ENCODE data around the gene CIPC. TPM values are rescaled to one million over a fixed set of nuclear protein-coding genes. Genes with fewer than 3 reads are reported as not detected.

CIPC gene
- total RNA-seq, 1 donor from 2014 or later, result 22.5 TPM

GRCh38 chr14:77154421-77154820 lies 56.4 kb downstream of the CIPC start:
- Histone ChIP-seq H3K36me3 (no peaks in the 10 kb centered on the region), H3K4me2 (no peak overlapping the region), H2AFZ (replicated peaks) (no peak overlapping the region), H3K27ac (no peak overlapping the region), H3K27me3 (no peaks in the 10 kb centered on the region), H3F3A (ENCODE audit: low read depth) (peaks cover 25% of the 10 kb centered on the region), H4K20me1 (ENCODE audit: low read depth) (no peaks in the 10 kb centered on the region), H3K4me3 (no peak overlapping the region), H3K79me2 (ENCODE audit: low read depth) (no peaks in the 10 kb centered on the region), H3K9me3 (ENCODE audit: low read depth) (no peaks in the 10 kb centered on the region), H3K4me1 (peaks cover 31% of the 10 kb centered on the region), H3K9ac (no peak overlapping the region)
- TF ChIP-seq EZH2phosphoT487 (IDR thresholded peaks at IDR 0.05) (no peak), EZH2 (IDR thresholded peaks at IDR 0.05) (no peak), CTCF (IDR thresholded peaks at IDR 0.05) (no peak)
- Mint-ChIP-seq H3K27me3 (ENCODE audit: insufficient read depth, low read depth) (peaks cover 27% of the 10 kb centered on the region), H3K9me3 (no peaks in the 10 kb centered on the region), H3K27ac (no peak overlapping the region), H3K4me3 (no peak overlapping the region), H3K36me3 (no peaks in the 10 kb centered on the region), H3K4me1 (peaks cover 44% of the 10 kb centered on the region)
- DNase-seq (ENCODE audit: low spot score), result no peak

- Histone ChIP-seq H3K27ac (no peak overlapping the region), H3K9ac (no peak overlapping the region), H3K4me1 (peaks cover 31% of the 10 kb centered on the region), H3K27me3 (no peaks in the 10 kb centered on the region), H3F3A (ENCODE audit: low read depth) (peaks cover 27% of the 10 kb centered on the region), H3K4me2 (no peak overlapping the region), H2AFZ (replicated peaks) (no peak overlapping the region), H3K36me3 (no peaks in the 10 kb centered on the region), H3K4me3 (no peak overlapping the region), H4K20me1 (ENCODE audit: low read depth) (no peaks in the 10 kb centered on the region), H3K79me2 (ENCODE audit: low read depth) (no peaks in the 10 kb centered on the region), H3K9me3 (ENCODE audit: low read depth) (no peaks in the 10 kb centered on the region)
- Mint-ChIP-seq H3K4me3 (no peak overlapping the region), H3K9me3 (no peaks in the 10 kb centered on the region), H3K36me3 (no peaks in the 10 kb centered on the region), H3K27ac (peak overlapping the region; percentile 26), H3K4me1 (peaks cover 44% of the 10 kb centered on the region), H3K27me3 (ENCODE audit: insufficient read depth, low read depth) (peaks cover 27% of the 10 kb centered on the region)
- TF ChIP-seq EZH2 (IDR thresholded peaks at IDR 0.05) (no peak), CTCF (IDR thresholded peaks at IDR 0.05) (no peak), EZH2phosphoT487 (IDR thresholded peaks at IDR 0.05) (no peak)
- no peak for DNase-seq (ENCODE audit: low spot score)
Observed at GRCh38 chr14:77155083-77155482, 57.0 kb downstream of the CIPC start.

- H3K36me3 Mint-ChIP-seq, result no peaks in the 10 kb centered on the region
- peaks cover 21% of the 10 kb centered on the region for H3F3A ChIP-seq (ENCODE audit: low read depth)
- peaks cover 38% of the 10 kb centered on the region for H3K4me1 Mint-ChIP-seq
- H3K4me3 Mint-ChIP-seq, result no peak overlapping the region
- no peaks in the 10 kb centered on the region for H3K27me3 ChIP-seq
- no peak for DNase-seq (ENCODE audit: low spot score)
- H4K20me1 ChIP-seq (ENCODE audit: low read depth), result no peaks in the 10 kb centered on the region
- H2AFZ ChIP-seq (replicated peaks), result peak overlapping the region; percentile 57
- H3K9ac ChIP-seq, result no peak overlapping the region
- TF ChIP-seq CTCF (IDR thresholded peaks at IDR 0.05) (peak; percentile 13), EZH2phosphoT487 (IDR thresholded peaks at IDR 0.05) (no peak)
- peak overlapping the region; percentile 71 for H3K4me2 ChIP-seq
- no peaks in the 10 kb centered on the region for H3K79me2 ChIP-seq (ENCODE audit: low read depth)
- no peak overlapping the region for H3K27ac Mint-ChIP-seq
- H3K4me3 ChIP-seq, result peak overlapping the region; percentile 18
- no peaks in the 10 kb centered on the region for H3K9me3 ChIP-seq (ENCODE audit: low read depth)
- peaks cover 31% of the 10 kb centered on the region for H3K4me1 ChIP-seq
- no peaks in the 10 kb centered on the region for H3K36me3 ChIP-seq
- peaks cover 22% of the 10 kb centered on the region for H3K27me3 Mint-ChIP-seq (ENCODE audit: insufficient read depth, low read depth)
- peak overlapping the region; percentile 56 for H3K27ac ChIP-seq
- no peaks in the 10 kb centered on the region for H3K9me3 Mint-ChIP-seq
Observed at GRCh38 chr14:77157740-77158139, 59.7 kb downstream of the CIPC start.

All from neural progenitor cell (in vitro differentiated cells).